Measurements from ENCODE around the gene PTPRR. TPM values are rescaled to one million over a fixed set of nuclear protein-coding genes. Genes with fewer than 3 reads are reported as not detected.

The PTPRR gene
- total and polyA plus RNA-seq, 10 of the 15 experiments (the other 5 are each of a cell fraction or from before 2014, with no cell fraction given): 0.14 to 3.1 (median 0.42) TPM

DNA sequence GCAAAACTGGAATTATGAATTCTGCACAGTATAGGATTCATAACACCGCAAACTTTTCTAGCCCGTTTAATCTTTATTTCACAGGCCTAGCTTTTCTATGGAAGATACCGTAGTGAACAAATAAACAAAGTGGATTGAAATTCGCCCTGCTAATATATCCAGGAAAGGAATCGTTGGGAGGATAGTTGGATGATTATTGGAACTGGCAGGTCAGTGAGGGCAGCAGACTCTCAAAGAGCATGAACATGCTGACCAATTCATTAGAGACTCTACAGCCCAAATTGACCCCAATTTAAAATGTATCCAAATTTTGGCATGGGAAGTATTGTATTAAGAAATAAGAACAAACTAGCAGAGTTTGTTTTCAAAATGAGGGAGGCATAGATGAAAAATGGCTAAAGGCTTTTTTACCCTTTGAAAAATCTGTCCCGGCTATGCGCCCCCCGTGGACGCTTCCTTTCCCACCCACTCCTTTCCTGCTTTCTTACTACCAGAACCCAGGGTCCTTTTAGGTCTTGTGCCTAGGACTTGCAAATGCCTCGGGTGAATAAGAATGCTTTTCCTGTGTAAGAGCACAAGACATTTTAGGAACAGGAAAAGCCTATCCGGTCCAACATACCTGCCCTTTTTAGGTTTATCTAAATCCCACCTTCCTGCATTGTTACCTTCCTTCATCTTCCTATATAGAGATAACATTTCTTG is 198.7 kb downstream of the PTPRR start:
- ChIA-PET CTCF (interaction anchor here (0.9 to 1.0 kb wide), 3 partner anchors 132 to 842 kb away, joined by 3 to 4 read pairs (median 4); no protein-coding TSS in a partner anchor), SMC1A (ENCODE audit: uncharacterized antibody, unreplicated experiment) (interaction anchor here (0.8 to 1.1 kb wide), 2 partner anchors 817 to 1363 kb away, joined by 3 to 4 read pairs; no protein-coding TSS in a partner anchor), RAD21 (ENCODE audit: unreplicated experiment) (interaction anchor here (0.6 kb wide), 1 partner anchor 1448 kb away, joined by 3 read pairs; no protein-coding TSS in a partner anchor), POLR2A (interaction anchor here (0.6 kb wide), 1 partner anchor 852 kb away, joined by 3 read pairs; no protein-coding TSS in a partner anchor)
- no peaks in the 10 kb centered on the region for H3K79me2 ChIP-seq (ENCODE audit: control insufficient read depth, insufficient read depth, low read length)
- DNase-seq (ENCODE audit: low read depth, low spot score): no peak
- WGBS (ENCODE audit: insufficient coverage, insufficient replicate concordance, low lambda C conversion rate, missing lambda C conversion rate): 39% methylated on average over 11 of the region's 11 CpGs
- no peak for ATAC-seq
- FAIRE-seq: no peak
- H3K4me3 ChIP-seq: no peak overlapping the region
- no peak overlapping the region for H3K4me2 ChIP-seq (ENCODE audit: control insufficient read depth, insufficient read depth)
- intact Hi-C loops (cut with micrococcal nuclease; ENCODE audit: unreplicated experiment): loop anchor here (10.0 kb wide), 1 partner anchor 507 kb away; no protein-coding TSS in a partner anchor
- H3K27ac ChIP-seq (ENCODE audit: control insufficient read depth, insufficient read depth): no peak overlapping the region
- no peaks in the 10 kb centered on the region; a peak in 1 of 4 replicates for H3K27me3 ChIP-seq (replicated peaks in 1 of 2; ENCODE audit: control insufficient read depth in 2 of 2, insufficient read depth in 2 of 2, low read length in 1 of 2)
- no peak overlapping the region for H2AFZ ChIP-seq (ENCODE audit: control insufficient read depth, low read depth, low read length)
- in situ Hi-C loops (cut with MboI): no loop called here
- no peaks in the 10 kb centered on the region for H3K4me1 ChIP-seq (ENCODE audit: control insufficient read depth, insufficient read depth, low read length)
- no peaks in the 10 kb centered on the region for H3K36me3 ChIP-seq (ENCODE audit: control insufficient read depth in 2 of 2, insufficient read depth in 2 of 2, low read length in 1 of 2)
- H3K9ac ChIP-seq (ENCODE audit: control insufficient read depth, insufficient read depth, low read length): no peak overlapping the region
- H3K9me3 ChIP-seq (replicated peaks; ENCODE audit: control insufficient read depth, insufficient read depth, low read length): no peaks in the 10 kb centered on the region
- no peaks in the 10 kb centered on the region for H4K20me1 ChIP-seq (ENCODE audit: control insufficient read depth, insufficient read depth)
- BruUV-seq (replicated peaks): no TSS peak
- TF ChIP-seq CBX3 (IDR thresholded peaks at IDR 0.05; ENCODE audit: borderline replicate concordance, low read depth) (no peak), DPF2 (IDR thresholded peaks at IDR 0.05) (no peak), MEF2B (IDR thresholded peaks at IDR 0.05; ENCODE audit: partially characterized antibody, poor library complexity, severe bottlenecking) (no peak), MYB (IDR thresholded peaks at IDR 0.05; ENCODE audit: borderline replicate concordance, low read depth, low read length) (no peak), KDM1A (IDR thresholded peaks at IDR 0.05; ENCODE audit: borderline replicate concordance) (no peak), TCF3 (IDR thresholded peaks at IDR 0.05; ENCODE audit: borderline replicate concordance, insufficient read depth, low read depth, low read length) (no peak), SMC3 (IDR thresholded peaks at IDR 0.05; ENCODE audit: borderline replicate concordance, low read length) (no peak), BHLHE40 (IDR thresholded peaks at IDR 0.05; ENCODE audit: borderline replicate concordance in 1 of 2, low read depth in 2 of 2, low read length in 1 of 2) (no peak), POLR2AphosphoS5 (IDR thresholded peaks at IDR 0.05; ENCODE audit: low read length) (no peak), NFIC (IDR thresholded peaks at IDR 0.05; ENCODE audit: low read depth, low read length) (no peak), EP300 (IDR thresholded peaks at IDR 0.05; ENCODE audit: borderline replicate concordance in 1 of 2, control insufficient read depth in 1 of 2, low read depth in 2 of 2, low read length in 2 of 2) (no peak), CBFB (IDR thresholded peaks at IDR 0.05; ENCODE audit: low read depth) (no peak), JUND (IDR thresholded peaks at IDR 0.05; ENCODE audit: low read depth, low read length) (no peak), NR2C1 (IDR thresholded peaks at IDR 0.05) (no peak), SMAD5 (IDR thresholded peaks at IDR 0.05; ENCODE audit: low read depth) (no peak)
- TF ChIP-seq, protein P1, sequence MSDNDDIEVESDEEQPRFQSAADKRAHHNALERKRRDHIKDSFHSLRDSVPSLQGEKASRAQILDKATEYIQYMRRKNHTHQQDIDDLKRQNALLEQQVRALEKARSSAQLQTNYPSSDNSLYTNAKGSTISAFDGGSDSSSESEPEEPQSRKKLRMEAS (IDR thresholded peaks at IDR 0.05; ENCODE audit: low read depth, low read length): no peak
- TF ChIP-seq, protein P2, sequence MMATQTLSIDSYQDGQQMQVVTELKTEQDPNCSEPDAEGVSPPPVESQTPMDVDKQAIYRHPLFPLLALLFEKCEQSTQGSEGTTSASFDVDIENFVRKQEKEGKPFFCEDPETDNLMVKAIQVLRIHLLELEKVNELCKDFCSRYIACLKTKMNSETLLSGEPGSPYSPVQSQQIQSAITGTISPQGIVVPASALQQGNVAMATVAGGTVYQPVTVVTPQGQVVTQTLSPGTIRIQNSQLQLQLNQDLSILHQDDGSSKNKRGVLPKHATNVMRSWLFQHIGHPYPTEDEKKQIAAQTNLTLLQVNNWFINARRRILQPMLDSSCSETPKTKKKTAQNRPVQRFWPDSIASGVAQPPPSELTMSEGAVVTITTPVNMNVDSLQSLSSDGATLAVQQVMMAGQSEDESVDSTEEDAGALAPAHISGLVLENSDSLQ (IDR thresholded peaks at IDR 0.05): no peak
- TF ChIP-seq, protein P3, sequence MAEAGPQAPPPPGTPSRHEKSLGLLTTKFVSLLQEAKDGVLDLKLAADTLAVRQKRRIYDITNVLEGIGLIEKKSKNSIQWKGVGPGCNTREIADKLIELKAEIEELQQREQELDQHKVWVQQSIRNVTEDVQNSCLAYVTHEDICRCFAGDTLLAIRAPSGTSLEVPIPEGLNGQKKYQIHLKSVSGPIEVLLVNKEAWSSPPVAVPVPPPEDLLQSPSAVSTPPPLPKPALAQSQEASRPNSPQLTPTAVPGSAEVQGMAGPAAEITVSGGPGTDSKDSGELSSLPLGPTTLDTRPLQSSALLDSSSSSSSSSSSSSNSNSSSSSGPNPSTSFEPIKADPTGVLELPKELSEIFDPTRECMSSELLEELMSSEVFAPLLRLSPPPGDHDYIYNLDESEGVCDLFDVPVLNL (IDR thresholded peaks at IDR 0.05; ENCODE audit: low read depth, low read length): no peak
